GM18526 (cell line): ENCODE data around the gene REXO2.

Experiments used
- POLR2A ChIP-seq: IDR thresholded peaks from 3 replicates; pipeline ENCODE4 v1.6.1; 2011; ENCODE audit not compliant: insufficient read length; ENCODE audit errors: extremely low read depth

Gene REXO2

GRCh38 chr11:114439229-114440120 lies at the start of gene REXO2:
Gene REXO2 (plus strand): TSS chr11:114439467. CDS start chr11:114439529, 62 bp downstream.
- TF ChIP-seq POLR2A = peak; percentile 40

GRCh38 chr11:114392735-114393667 lies 46.3 kb upstream of the REXO2 start:
- no peak for TF ChIP-seq POLR2A

- no peak for TF ChIP-seq POLR2A
These were observed 43.5 kb upstream of the REXO2 start for GRCh38 chr11:114395736-114396135.

- no peak for TF ChIP-seq POLR2A
These were observed 42.4 kb upstream of the REXO2 start for GRCh38 chr11:114396916-114397315.

GRCh38 chr11:114397349-114397982 lies 41.8 kb upstream of the REXO2 start:
- TF ChIP-seq POLR2A = no peak

- no peak for TF ChIP-seq POLR2A
These were observed 40.9 kb upstream of the REXO2 start for GRCh38 chr11:114398303-114398920.

GRCh38 chr11:114399490-114400215 lies 39.6 kb upstream of the REXO2 start:
- TF ChIP-seq POLR2A = no peak

- TF ChIP-seq POLR2A = peak; percentile 95
These were observed 38.9 kb upstream of the REXO2 start, which contains the start of the genes C11orf71 and RBM7 for GRCh38 chr11:114400216-114400914. Gene C11orf71 (minus strand): TSS chr11:114400511. CDS start chr11:114400331, 180 bp downstream. Gene RBM7 (plus strand): TSS chr11:114400666. CDS start chr11:114400672, 6 bp downstream.

GRCh38 chr11:114400915-114401223 lies 38.4 kb upstream of the REXO2 start:
- TF ChIP-seq POLR2A = no peak

GRCh38 chr11:114401311-114401710 lies 38.0 kb upstream of the REXO2 start:
- no peak for TF ChIP-seq POLR2A

- no peak for TF ChIP-seq POLR2A
These were observed 26.3 kb upstream of the REXO2 start for GRCh38 chr11:114412946-114413345.

- no peak for TF ChIP-seq POLR2A
These were observed 25.3 kb upstream of the REXO2 start for GRCh38 chr11:114413958-114414357.

- TF ChIP-seq POLR2A = no peak
These were observed 22.8 kb upstream of the REXO2 start for GRCh38 chr11:114416441-114416961.
